D721Med (cell line): Measurements from ENCODE around the gene OR6P1.

ENCODE experiments used
- DNase-seq: peaks from one replicate; pipeline ENCODE4 v3.0.0; 2011; ENCODE audit warnings: low spot score; ENCODE audit not compliant: insufficient read length
- FAIRE-seq: peaks from 2 replicates; lab custom pipeline; 2011; peaks lifted over from hg19 to GRCh38; lab: Jason Lieb, UNC
- CTCF ChIP-seq: IDR thresholded peaks from 2 replicates; pipeline ENCODE4 v1.5.1; 2012; ENCODE audit warnings: mild to moderate bottlenecking, control low read depth; ENCODE audit not compliant: insufficient read depth; ENCODE audit errors: missing control alignments

The OR6P1 gene

GRCh38 chr1:158520955-158521665 lies 49.3 kb downstream of the OR6P1 start:
- DNase-seq (no peak), FAIRE-seq (no peak)
- TF ChIP-seq CTCF: no peak

GRCh38 chr1:158520021-158520420 lies 50.4 kb downstream of the OR6P1 start:
- no peak for FAIRE-seq
- no peak for DNase-seq
- TF ChIP-seq CTCF: no peak

GRCh38 chr1:158516966-158517365 lies 53.4 kb downstream of the OR6P1 start:
- no peak for FAIRE-seq
- no peak for DNase-seq
- TF ChIP-seq CTCF: no peak
